NCI-H345 treated with DMSO at 0.1 percent for 48 hours (cell line): Measurements from ENCODE around the gene AKT2.

Source experiments
- DNase-seq: peaks from one replicate; lab custom pipeline; 2025; ENCODE audit not compliant: unreplicated experiment; lab: John Stamatoyannopoulos, UW

Gene AKT2

DNA sequence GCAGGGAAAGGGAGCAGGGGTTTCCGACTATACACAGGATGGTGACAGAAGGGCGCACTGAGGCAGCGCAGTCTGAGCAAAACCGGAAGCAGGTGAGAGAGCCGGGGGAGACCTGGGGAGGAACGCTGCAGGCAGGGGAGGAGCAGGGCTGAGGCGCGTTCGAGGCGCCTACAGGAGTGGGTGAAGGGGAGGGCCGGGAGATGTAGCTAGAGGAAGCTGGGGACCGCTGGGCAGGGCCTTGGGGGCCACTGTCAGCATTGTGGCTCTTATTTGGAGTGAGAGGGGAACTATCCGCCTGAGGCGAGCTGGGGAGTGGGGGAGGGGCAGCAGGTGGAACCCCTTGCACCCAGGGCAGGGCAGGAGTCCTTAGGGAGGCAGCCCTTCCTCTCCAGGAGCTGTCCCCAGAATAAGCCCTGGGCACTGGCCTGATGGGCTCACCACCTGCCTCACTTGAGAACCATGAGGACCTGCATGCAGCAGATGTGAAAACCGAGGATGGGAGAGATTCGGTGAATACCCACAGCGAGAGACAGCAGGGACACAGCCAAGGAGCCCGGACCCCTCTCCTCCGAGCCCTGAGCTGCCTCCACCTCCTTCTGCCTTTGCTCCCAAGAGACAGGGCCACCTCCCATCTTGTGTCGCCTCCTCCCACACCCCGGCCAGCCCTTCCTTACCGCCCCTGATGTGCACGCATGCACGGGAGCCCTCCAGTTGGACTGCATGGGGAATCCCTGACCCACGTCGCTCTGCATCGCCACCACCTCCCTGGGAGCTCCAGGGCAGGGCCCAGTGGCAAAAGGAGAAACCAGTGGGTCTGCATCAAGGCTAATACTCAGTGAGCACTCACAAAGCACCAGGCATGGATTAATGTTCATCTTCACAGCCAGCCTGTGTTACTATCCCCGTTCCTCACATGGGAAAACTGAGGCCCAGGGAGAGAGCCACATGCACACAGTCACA is 10.3 kb downstream of the AKT2 start:
- DNase-seq, result no peak

DNA sequence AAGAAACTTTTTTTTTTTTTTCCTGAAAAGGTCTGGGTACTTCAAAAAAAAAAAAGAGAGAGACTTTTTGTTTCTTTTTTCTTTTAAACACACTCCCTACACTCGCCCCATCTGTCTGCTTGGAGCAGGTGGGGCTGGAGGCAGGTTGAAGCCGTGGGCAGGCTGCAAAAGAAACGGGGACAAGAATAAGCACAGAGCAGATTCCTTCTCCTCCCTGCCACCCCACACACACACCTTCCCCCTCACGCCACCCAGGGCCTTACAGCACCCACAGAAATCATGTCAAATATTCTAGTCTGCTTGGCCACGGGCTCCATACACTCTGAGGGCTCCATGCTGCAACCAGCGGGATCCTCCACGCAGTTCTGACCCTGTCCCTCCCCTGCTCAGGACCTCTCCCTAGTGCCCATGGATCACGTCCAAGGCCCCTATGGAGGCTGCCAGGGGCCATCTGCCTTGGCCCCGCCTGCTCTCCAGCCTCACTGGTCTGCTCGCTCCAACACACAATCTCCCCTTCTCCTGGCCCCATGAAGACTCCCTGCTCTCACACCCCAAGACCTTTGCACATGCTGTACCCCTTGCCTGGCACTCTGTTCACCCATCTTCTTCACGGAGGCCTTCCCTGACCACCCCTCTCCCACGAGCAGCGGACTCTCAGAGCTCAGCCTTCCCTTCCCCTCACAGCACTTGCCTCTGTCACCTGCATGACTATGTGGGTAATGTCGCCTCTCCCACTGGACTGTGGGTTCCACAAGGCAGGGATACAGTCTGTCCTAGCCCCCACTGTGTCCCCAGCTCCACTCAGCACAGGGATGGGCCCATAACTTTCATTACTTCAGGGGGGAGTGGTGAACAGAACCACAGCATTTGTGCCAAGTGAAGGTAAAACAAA is 11.4 kb downstream of the AKT2 start:
- no peak for DNase-seq

DNA sequence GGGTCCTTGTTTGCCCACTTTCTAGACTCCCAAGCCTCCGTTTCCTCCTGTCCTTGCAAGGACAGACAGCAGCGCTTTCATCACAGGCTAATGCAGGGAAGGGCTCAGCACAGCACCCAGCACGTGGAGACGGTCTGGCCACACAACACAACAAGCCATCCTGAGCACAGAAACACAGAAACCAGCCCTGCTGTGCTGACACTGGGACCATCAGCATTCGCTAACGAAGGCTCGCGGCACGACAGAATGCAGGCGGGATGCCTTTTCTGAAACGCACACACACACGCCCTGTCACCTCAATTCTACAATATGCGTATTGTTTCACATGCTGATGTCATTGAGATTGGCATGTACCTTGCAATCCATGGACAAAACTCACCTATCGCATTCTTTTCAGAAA is 12.9 kb downstream of the AKT2 start:
- DNase-seq, result no peak

DNA sequence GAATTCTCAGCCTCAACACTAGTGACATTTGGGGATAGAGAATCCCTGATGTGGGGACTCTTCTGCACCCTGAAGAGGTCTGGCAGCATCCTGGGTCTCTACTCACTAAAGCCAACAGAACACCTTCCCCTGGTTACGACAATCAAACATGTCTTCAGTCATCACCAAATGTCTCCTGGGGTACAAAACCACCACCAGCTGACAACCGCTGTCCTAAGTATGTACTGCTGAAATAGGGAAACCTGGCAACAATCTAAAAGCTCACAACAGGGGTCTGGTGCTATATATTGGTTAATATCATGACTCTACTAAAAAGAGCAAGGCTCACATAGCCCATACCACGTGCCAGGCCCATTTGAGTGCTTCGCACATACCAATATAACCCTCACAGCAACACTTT is 13.4 kb downstream of the AKT2 start:
- no peak for DNase-seq

DNA sequence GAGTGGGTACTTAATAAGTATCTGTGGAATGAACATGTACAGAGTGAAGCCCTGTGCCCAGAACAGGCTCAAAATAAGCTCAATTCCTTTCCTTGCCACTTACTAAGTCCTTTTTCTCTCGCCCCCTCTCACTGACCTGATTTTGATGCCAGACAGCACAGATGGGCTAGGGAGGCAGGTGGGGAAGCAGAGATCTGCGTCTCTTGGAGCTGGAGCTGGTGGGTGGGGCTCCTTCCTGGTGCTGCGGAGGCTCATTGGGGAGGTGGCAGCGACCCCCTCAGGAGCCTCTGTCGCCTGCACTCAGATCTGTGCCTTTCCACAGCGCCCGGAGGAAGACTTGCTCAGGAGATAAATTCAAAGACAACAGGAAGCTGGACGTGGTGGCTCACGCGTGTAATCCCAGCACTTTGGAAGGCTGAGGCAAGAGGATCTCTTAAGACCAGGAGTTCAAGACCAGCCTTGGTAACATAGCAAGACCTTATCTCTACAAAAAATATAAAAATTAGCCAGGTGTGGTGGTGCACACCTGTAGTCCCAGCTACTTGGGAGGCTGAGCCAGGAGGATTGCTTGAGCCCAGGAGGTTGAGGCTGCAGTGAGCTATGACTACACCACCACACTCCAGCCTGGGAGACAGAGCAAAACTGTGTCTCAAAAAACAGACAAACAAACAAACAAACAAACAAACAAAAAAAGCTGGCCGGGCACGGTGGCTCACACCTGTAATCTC is 14.6 kb downstream of the AKT2 start:
- DNase-seq, result no peak

DNA sequence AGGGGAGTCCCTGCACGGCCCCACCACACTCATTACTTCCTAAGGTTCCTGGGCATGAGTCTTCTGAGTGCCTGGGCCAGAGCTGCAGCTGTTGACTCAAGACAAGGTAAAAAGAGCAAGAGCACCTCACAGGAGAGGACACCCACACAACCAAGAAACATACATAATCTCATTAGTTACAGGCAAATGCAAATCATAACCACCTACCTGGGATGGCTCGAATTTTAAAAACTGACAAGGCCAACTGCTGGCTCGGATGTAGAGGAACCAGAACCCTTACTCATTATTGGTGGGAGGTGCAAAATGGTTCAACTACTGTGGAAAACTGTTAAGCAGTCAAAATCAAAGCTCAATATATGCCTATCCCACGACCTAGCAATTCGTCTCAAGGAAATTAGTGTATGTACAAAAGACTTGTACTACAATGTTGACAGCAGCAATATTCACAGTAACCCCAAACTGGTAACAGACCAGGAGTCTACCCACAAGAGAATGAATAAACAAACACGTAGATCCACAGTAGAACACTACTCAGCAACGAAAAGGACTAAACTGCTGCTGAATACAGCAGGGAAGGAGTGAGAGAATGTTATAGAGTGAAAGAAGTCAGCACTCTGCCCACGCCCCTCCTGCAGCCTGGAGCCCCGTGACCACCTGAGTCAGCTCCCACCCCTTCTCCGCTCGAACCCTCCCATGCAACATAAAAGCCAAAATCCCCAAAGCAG is 15.8 kb downstream of the AKT2 start:
- DNase-seq, result no peak

DNA sequence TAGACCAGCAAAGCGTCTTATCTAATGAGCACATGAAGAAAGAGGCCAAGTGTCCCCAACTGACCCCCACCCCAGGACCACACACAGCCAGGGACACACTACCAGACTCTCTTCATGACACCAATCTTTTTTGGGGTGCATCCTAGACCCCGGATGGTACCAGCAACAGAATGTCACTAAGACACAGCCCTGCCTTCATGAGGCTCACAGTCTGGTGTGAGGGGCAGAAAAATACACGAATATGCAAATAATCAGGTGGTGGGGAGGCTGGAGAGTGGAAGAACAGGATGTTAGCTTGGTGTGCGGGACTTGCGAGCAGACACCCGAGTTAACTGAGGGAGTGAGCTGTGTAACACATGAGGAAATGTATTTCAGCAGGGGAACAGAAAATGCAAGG is 17.5 kb downstream of the AKT2 start:
- DNase-seq, result no peak

DNA sequence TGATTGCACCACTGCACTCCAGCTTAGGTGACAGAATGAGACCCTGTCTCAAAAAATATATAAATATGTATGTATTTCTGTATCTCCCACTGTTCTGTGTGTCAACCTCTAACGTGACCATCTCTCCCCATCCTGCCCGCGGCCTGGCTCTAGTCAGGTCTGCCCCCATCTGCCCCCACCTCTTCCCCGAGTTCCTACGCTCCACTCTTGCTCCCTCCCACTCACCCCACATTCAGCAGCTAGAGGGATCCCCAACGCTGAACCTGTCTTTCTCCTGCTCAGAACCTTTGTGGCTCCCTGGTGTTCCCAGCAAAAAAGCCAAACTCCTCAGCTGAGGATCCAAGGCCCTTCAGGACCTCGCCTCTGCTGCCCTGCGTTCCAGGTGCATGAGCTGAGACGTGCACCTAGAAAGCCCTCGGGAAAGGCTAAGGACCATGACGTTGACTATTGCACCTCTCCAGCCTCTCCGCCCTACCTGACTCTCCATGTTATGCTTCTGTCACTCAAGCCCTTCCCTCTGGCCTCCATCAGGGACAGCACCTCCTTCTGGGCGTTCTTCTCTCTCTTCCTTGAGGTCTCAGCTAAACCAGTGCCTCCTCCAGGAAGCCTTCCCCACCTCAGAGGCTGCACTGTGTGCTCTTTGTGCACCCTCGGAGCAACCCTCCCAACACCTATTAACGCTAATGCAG is 18.1 kb downstream of the AKT2 start:
- no peak for DNase-seq

DNA sequence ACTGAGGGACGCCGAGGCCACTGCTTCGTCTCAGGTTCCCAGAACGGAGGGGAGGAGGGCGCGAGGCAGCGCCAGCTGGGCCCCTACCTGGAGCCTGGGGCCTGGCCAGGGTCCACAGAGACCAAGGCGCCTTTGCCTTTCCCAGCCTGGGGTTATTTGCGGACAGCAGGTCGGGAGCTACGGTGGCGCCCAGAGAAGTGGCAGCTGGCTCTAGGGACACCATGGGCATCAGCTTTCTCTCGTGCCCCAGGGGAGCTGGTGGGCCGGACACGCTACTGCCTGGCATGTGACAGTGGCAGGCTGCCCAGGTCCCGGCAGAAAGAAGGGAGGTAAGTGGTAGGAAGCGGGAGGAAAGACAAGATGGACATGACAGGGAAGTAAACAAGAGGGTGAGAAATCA is 19.0 kb downstream of the AKT2 start:
- DNase-seq, result peak; percentile 67

DNA sequence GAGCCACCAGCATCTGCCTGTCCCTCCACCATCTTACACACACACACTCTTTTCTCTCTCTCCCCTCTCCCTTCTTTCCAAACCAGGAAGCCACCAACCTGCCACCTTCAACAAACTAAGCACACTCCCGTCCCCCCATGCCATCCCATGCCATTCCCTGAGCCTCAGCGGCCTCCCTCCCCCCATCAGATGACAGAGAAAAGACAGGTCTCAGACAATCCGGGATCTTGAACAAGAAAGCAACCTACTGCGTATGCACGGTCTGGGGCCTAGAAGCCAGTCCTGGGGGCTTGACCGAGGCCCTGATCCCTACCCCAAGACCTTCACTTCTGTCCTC is 19.4 kb downstream of the AKT2 start:
- DNase-seq, result no peak

DNA sequence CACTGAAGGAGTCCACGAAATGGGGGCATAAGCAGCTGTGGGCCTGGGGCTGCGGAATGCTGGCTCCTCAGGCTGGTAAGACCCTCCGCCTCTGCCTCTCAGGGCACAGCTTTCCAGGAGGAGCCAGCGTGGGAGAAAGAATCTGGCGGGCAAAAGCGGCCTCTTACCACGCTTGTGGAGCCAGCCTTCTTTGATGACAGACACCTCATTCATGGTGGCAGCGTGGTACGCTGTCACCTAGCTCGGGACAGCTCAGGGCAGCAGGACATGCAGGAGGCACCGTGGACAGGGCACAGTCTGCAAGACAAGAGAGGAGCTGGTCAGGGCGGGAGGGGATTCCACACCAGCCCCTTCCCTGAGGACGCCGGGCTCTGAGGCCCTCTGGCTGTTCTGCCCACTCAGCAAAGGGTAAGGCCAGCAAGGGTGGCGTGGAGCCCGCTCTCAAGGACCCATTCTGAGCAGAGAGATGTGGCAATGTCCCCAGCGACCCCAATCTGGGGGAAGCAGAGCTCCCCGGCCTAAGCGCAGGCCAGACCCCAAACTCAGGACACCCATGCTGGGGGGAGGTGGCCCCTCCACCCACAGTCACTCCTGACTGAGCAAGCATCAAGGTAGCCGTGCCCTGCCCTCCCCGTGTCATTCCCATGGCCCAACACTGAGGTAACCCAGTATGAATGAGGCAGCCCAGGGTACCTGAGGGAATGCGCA is 19.9 kb downstream of the AKT2 start:
- DNase-seq, result no peak

DNA sequence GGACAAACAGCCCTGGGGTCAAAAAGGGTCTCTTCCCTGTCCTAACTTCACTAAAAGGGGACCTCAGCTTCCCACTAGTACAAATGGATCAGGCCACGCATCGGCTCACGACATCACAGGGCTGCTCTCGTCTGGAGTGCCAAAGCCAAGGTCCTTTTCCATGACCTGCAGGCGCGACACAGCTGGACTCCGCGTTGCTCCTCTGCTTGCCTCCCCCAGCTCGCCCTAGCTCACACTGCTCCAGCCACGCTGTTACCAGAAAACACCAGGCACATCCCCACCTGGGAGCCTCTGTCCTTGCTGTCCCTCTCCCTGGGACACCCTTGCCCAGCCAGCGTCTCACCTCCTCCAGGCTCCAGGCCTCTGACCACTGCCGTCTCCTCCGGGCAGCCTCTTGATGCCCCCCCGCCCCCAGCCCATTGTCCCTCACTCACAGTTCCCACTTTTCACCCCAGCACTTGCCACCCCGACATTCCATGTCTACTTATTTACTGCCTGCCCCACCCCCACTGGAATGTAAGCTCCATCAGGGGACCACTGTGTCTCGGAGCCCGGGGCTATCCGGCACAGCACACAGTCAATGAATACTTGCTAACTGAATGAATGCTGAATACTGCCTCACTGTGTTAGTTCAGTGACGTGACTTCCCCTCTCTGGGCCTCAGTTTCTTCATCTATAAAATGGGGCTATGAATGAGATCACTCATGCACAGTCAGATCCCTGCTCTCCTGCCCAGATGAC is 20.7 kb downstream of the AKT2 start:
- DNase-seq, result no peak

DNA sequence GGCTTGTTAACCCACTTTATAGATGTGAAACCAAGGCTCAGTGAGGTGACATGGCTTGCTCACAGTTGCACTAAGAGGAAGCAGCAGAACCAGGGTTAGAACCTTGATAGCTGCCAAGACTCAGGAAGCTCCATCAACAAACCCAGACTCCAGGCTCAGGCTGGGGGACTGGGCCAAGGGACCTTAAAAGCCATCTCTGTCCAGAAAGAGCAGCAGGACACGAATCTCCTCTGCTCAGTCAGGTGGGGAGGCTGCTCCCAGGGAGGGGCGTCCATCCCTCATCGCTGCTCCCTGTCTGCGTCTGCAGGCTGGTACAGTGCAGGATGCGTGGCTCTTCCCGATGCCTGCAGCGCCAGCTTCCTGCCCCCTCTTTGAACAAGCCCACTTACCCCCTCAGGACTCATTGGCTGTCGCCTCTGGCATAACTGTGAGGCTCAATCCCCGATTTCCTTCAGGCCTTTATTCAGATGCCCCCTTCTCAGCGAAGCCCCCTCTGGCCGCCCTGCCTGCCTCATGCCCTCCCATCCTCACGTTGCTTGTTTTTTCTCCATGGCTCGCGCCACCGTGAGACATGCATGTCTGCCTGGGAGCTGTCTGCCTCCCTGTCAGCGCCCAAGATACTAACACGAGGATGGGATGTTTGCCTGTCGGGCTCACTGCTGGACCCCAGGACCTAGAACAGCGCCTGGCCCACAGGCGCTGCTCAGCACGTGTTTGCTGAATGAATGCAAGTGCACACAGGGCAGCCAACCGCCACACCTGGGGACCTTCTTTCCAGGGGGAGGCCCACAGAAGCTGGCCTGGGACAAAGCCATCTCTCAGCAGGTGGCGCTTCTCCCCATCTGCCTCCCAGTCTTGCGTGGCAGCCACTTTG is 21.5 kb downstream of the AKT2 start:
- no peak for DNase-seq

DNA sequence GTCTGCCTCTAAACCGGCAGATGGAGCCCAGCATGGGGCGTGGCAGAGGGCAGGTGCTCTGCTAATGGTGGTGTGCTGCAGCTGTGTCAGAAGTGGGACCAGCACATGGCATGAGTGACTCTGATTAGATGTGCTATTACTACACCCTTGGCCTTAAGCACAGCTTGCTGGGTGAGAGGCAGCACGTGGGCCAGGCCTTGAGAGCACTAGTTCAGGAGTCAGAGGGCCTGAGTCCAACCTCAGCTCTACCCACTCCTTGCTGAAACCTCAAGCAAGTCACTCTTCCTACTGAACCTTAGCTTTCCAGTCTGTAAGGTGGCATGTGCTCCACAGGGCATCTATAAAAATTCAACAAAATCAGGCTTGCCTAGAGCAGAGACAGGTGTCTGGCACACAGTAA is 22.7 kb downstream of the AKT2 start:
- DNase-seq, result peak; percentile 25

DNA sequence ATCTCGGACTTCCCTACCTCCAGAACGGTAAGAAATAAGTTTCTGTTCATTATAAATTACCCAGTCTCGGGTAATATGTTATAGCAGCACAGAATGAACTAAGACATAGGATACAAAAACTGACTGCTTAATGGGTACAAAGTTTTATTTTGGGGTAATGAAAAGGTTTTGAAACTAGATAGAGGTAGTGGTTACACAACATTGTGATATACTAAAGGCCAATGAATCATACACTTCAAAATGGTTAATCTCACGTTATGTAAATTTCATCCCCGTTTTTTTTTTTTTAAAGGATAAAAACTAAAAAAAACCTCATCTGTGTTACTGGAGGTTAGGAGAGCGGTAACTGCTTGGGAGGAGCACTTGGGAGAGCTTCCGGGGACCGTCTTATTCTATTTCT is 23.5 kb downstream of the AKT2 start:
- DNase-seq, result no peak

DNA sequence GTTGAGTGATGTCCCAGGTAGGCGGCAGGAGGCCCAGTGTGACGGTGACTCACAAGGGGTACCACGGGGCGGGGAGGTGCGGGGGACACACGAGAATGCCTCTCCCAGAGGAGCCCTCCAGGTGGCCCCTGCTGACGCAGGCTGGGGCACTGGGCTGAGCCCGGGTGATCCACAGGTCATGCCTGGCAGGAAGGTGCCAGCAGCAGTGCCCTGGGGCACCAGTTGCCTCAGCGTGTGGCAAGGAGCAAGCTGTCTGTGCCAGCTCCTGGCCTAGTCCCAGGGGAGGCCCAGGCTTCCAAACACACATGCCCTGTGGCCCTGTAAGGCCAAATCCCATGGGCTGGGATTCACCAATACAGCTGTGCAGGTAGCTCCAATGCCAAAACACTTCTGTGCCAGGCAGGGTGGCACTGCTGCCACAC is 28.0 kb downstream of the AKT2 start:
- DNase-seq, result no peak

DNA sequence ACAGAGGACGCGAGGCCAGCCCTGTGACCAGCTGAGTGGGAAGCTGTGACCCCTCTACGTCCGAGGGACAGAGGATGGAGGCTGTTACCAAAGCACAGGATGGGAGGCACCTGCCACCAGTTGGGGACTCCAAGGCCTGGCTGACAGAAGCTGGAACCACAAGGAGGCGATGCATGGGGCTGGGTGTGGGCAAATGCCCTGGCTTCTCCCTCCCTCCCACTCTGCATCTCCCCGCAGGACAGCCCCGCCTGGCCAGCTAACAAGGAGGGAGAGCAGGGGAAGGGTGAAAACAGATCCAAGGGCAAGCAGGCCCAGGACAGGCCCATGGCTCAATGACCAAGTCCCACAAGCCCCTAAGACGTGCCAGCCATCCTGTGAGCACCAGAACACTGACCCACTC is 28.6 kb downstream of the AKT2 start:
- no peak for DNase-seq

DNA sequence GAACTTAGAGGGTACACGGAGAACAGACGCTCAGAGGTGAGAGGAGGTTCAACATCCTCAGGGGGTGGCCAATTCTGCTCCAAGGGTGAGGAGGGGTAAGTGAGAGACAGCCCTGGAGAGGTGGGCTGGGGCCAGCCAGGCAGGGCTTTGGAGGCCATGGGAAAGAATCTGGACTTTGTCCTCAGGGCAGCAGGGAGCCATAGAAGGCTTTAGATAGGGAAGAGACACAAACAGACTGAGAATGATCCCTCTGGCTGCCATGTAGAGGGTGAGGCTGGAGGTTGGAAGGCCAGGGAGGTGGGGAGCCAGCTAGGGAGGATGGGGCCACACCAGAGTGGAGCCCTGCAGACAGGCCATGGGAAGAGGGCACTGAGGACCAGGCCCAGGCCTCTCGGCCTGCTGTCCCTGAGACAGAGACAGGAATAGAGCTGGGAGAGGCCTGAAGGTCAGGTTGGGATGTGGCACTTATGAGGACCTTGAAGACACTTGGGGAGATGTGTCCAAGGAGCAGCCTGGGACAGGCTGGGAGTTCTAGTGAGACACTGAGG is 29.5 kb downstream of the AKT2 start:
- no peak for DNase-seq
